IPS DF 6.9 (cell line): Measurements from ENCODE around the gene VPS9D1.

Source experiments
- DNase-seq: peaks from one replicate; pipeline ENCODE4 v3.0.0-alpha.2; 2013; ENCODE audit warnings: low read depth, low spot score
- H3K27ac ChIP-seq: one replicate; pipeline ENCODE4 v1.5.1; 2013; ENCODE audit warnings: low read length, control low read depth
- H3K27me3 ChIP-seq: 2 replicates; pipeline ENCODE4 v1.6.1; 2013; ENCODE audit warnings: mild to moderate bottlenecking, low read length; ENCODE audit not compliant: control insufficient read depth, insufficient read depth
- H3K36me3 ChIP-seq: 2 replicates; pipeline ENCODE4 v1.6.1; 2013; ENCODE audit warnings: low read length; ENCODE audit not compliant: control insufficient read depth, insufficient read depth
- H3K4me1 ChIP-seq: 2 replicates; pipeline ENCODE4 v1.6.1; 2013; ENCODE audit warnings: low read length; ENCODE audit not compliant: control insufficient read depth, insufficient read depth
- H3K4me3 ChIP-seq: 2 replicates; pipeline ENCODE4 v1.5.1; 2013; ENCODE audit warnings: mild to moderate bottlenecking, low read length
- H3K9me3 ChIP-seq: 2 replicates; pipeline ENCODE4 v1.6.1; 2013; ENCODE audit warnings: low read length, inconsistent platforms; ENCODE audit not compliant: control insufficient read depth, insufficient read depth
- WGBS: extraction: QIAGEN DNeasy Blood & Tissue Kit; methylation state at CpG from one replicate; pipeline ENCODE4 v1.1.7; 2013; ENCODE audit warnings: mixed read lengths, missing lambda C conversion rate; ENCODE audit not compliant: insufficient read length, insufficient coverage; 5-methylcytosine and 5-hydroxymethylcytosine counted together

The VPS9D1 gene

GRCh38 chr16:89744813-89745212 is 24.1 kb upstream of the VPS9D1 start:
- Histone ChIP-seq H3K27ac (no peak overlapping the region), H3K27me3 (no peaks in the 10 kb centered on the region), H3K4me1 (no peaks in the 10 kb centered on the region), H3K9me3 (no peaks in the 10 kb centered on the region), H3K36me3 (peaks cover 45% of the 10 kb centered on the region), H3K4me3 (no peak overlapping the region)
- DNase-seq, result no peak
- no CpG with 5 or more reads among the region's 16 CpGs for WGBS

DNA sequence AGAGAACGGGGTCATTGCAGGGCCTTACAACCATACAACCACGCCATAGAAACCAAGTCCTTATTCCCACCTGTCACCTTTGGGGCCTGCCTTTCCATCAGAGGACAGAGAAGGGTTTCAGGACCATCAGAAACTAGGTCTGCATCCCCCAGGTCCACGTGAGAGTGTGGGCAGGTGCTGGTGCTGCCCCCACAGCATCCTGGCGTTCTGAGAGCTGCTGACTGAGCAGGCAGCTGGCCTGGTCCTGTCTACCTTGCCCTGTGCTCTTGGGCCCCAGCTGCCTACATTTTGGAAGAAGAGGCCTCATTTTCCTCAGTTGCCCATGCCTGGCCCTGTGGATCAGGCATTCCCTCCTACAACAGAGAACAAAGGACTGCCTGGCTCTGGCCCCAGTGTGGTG is 22.2 kb upstream of the VPS9D1 start:
- WGBS, result no CpG with 5 or more reads among the region's 4 CpGs
- no peaks in the 10 kb centered on the region for H3K27me3 ChIP-seq
- no peak for DNase-seq
- H3K4me3 ChIP-seq, result no peak overlapping the region
- no peak overlapping the region for H3K27ac ChIP-seq
- H3K4me1 ChIP-seq, result no peaks in the 10 kb centered on the region
- H3K36me3 ChIP-seq, result peaks cover 48% of the 10 kb centered on the region
- no peaks in the 10 kb centered on the region for H3K9me3 ChIP-seq

- H3K27me3 ChIP-seq, result no peaks in the 10 kb centered on the region
- no peak for DNase-seq
- H3K27ac ChIP-seq, result no peak overlapping the region
- peaks cover 52% of the 10 kb centered on the region for H3K36me3 ChIP-seq
- no CpG with 5 or more reads among the region's 11 CpGs for WGBS
- H3K4me3 ChIP-seq, result no peak overlapping the region
- no peaks in the 10 kb centered on the region for H3K4me1 ChIP-seq
- H3K9me3 ChIP-seq, result no peaks in the 10 kb centered on the region
Measured at GRCh38 chr16:89741342-89742014, 20.8 kb upstream of the VPS9D1 start.

DNA sequence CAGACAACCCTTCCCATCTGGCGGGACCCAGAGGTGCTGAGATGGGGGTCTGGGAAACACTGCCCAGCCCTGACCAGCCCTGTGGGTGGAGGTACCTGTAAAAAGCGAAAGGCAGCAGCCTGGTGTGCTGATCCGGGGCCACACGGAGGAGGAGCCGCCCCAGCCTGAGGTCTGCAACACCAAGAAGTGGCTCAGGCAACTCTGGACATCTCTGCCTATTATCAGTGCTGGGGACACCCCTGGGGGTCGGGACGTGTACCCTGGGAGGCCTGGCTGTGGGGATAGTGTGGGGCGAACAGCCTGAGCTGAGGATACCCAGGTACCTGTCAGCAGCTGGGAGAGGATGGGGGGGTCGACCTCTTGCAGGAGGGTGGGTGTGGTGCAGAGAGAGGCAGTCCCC is 18.7 kb upstream of the VPS9D1 start:
- Histone ChIP-seq H3K4me1 (no peaks in the 10 kb centered on the region), H3K36me3 (peaks cover 43% of the 10 kb centered on the region), H3K9me3 (no peaks in the 10 kb centered on the region), H3K4me3 (no peak overlapping the region), H3K27ac (no peak overlapping the region), H3K27me3 (no peaks in the 10 kb centered on the region)
- DNase-seq, result no peak
- no CpG with 5 or more reads among the region's 9 CpGs for WGBS

DNA sequence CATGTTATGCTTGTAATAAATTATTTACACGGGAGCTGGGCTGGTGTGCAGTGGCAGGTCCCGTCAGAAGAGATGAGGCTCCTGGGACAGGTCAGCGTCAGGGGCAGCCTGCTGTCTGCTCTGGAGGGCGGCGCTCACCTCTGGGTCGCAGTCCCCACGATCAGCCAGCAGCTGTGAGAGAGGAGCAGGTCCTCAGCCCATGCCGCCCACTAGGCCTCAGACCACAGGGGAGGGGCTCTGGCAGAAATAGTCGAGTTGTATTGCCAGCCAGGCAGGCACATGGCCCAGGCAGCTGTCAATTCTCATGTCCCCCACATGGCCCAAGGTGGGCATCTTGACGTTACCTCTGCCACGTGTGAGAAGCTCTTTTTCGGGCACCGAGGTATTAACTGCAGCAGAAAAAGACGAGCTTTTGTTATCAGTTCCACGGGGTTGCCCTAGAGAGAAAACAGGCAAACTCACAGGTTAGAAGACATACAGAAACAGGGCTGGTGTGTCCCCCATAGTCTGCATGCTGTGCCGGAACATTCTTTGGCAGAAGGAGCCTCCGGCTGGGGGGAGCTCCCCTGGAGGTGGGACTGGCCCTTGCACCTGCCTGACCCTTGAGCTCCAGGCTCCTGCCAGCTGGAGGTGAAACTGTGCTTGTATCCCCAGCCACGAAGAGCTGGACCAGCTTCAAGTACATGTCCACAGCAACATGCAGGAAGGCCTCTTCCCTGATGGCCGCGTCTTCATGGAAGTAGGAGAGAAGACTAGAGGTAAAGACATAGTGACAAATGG is 18.0 kb upstream of the VPS9D1 start:
- Histone ChIP-seq H3K27ac (no peak overlapping the region), H3K27me3 (no peaks in the 10 kb centered on the region), H3K4me1 (no peaks in the 10 kb centered on the region), H3K4me3 (no peak overlapping the region), H3K9me3 (no peaks in the 10 kb centered on the region), H3K36me3 (peaks cover 44% of the 10 kb centered on the region)
- DNase-seq, result no peak
- WGBS, result no CpG with 5 or more reads among the region's 20 CpGs

DNA sequence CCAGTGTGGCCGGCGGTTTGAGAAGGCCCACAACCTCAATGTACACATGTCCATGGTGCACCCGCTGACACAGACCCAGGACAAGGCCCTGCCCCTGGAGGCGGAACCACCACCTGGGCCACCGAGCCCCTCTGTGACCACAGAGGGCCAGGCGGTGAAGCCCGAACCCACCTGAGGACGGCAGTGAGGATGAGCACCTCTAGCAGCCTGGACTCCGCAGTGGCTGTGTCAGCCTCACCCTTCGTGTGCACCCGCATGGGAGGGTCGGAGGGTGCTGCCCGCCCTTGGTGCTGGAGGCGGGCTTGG is 17.3 kb upstream of the VPS9D1 start:
- H3K27ac ChIP-seq, result no peak overlapping the region
- H3K36me3 ChIP-seq, result peaks cover 47% of the 10 kb centered on the region
- no peaks in the 10 kb centered on the region for H3K4me1 ChIP-seq
- H3K27me3 ChIP-seq, result no peaks in the 10 kb centered on the region
- H3K4me3 ChIP-seq, result no peak overlapping the region
- DNase-seq, result no peak
- no CpG with 5 or more reads among the region's 14 CpGs for WGBS
- no peaks in the 10 kb centered on the region for H3K9me3 ChIP-seq

- no peaks in the 10 kb centered on the region for H3K4me1 ChIP-seq
- H3K4me3 ChIP-seq, result no peak overlapping the region
- H3K9me3 ChIP-seq, result no peaks in the 10 kb centered on the region
- no peak for DNase-seq
- H3K27ac ChIP-seq, result no peak overlapping the region
- H3K27me3 ChIP-seq, result no peaks in the 10 kb centered on the region
- peaks cover 43% of the 10 kb centered on the region for H3K36me3 ChIP-seq
- no CpG with 5 or more reads among the region's 20 CpGs for WGBS
Measured at GRCh38 chr16:89737341-89738071, 16.8 kb upstream of the VPS9D1 start.

DNA sequence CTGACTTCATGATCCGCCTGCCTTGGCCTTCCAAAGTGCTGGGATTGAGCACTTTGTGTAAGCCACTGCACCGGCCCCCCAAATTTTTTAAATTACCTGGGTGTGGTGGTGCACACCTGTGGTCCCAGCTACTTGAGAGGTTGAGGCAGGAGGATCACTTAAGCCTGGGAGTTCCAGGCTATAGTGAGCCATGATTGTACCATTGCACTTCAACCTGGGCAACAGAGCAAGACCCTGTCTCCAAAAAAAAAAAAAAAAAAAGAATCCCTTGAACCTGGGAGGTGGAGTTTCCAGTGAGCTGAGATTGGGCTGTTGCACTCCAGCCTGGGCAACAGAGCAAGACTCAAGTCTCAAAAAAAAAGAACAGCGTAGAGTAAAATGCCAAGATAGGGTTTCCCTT is 15.9 kb upstream of the VPS9D1 start:
- peaks cover 42% of the 10 kb centered on the region for H3K36me3 ChIP-seq

DNA sequence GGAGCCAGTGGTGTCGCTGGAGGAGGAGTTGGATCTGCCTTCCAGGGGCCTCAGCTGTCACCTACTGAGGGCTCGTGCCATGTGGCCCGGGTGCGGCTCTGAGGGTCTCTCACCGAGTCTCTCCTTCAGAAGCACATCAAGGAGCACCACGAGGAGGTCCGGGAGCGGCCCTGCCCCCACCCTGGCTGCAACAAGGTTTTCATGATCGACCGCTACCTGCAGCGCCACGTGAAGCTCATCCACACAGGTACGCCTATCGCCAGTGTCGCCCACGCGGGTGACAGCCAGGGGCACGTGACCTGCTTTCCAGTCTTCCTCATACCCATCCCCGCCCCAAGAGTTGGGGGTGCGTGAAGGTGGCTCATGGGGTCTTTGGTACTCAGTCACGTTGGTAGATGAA is 13.1 kb upstream of the VPS9D1 start:
- no peaks in the 10 kb centered on the region for H3K27me3 ChIP-seq
- no CpG with 5 or more reads among the region's 21 CpGs for WGBS
- H3K27ac ChIP-seq, result no peak overlapping the region
- no peaks in the 10 kb centered on the region for H3K4me1 ChIP-seq
- H3K4me3 ChIP-seq, result no peak overlapping the region
- peaks cover 24% of the 10 kb centered on the region for H3K36me3 ChIP-seq
- DNase-seq, result no peak
- H3K9me3 ChIP-seq, result no peaks in the 10 kb centered on the region

More for the DNA sequence above, 15.9 kb upstream of the VPS9D1 start:
- no peak for DNase-seq
- Histone ChIP-seq H3K4me1 (no peaks in the 10 kb centered on the region), H3K4me3 (no peak overlapping the region), H3K27me3 (no peaks in the 10 kb centered on the region), H3K27ac (no peak overlapping the region), H3K9me3 (no peaks in the 10 kb centered on the region)
- WGBS, result no CpG with 5 or more reads among the region's 3 CpGs

DNA sequence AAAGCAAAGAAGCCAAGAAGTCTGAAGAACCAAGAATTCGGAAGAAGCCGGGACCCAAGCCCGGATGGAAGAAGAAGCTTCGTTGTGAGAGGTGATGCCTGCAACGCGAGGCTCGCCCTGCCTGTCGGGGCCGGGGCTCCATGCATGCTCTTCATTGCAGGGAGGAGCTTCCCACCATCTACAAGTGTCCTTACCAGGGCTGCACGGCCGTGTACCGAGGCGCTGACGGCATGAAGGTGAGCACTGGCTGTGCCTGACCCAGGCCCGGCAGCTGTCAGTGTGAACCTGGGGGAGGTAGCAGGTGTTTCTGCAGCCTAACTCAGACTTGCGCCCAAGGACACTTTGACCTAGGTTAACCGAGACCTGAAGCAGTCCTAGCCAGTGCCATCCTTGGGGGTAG is 12.6 kb upstream of the VPS9D1 start:
- Histone ChIP-seq H3K36me3 (peaks cover 19% of the 10 kb centered on the region), H3K4me1 (no peaks in the 10 kb centered on the region), H3K4me3 (no peak overlapping the region), H3K9me3 (no peaks in the 10 kb centered on the region), H3K27me3 (no peaks in the 10 kb centered on the region), H3K27ac (no peak overlapping the region)
- WGBS, result no CpG with 5 or more reads among the region's 17 CpGs
- DNase-seq, result no peak
